WTC11 (cell line): Measurements from ENCODE around the gene GALT.

ENCODE experiments used
- ATF3 ChIP-seq: sonication (generic); formaldehyde crosslinking; conservative IDR thresholded peaks from 2 replicates; pipeline ENCODE4 v1.8.1; 2022; ENCODE audit warnings: mild to moderate bottlenecking, missing genetic modification reagents
- CTCF ChIP-seq: fragments of 200-600 bp; IDR thresholded peaks from 2 replicates; pipeline ENCODE4 v1.8.0; 2022; ENCODE audit warnings: antibody characterized with exemption
- HMGA2 ChIP-seq: fragments of 250-450 bp; sonication (Bioruptor Pico); IDR thresholded peaks from 2 replicates; pipeline ENCODE4 v1.4.0; 2021; ENCODE audit warnings: mild to moderate bottlenecking, moderate library complexity
- JAZF1 ChIP-seq: fragments of 250-450 bp; sonication (Bioruptor Pico); IDR thresholded peaks from 2 replicates; pipeline ENCODE4 v1.9.0; 2021; ENCODE audit warnings: moderate library complexity, mild to moderate bottlenecking, inconsistent platforms
- MAX ChIP-seq: sonication (generic); formaldehyde crosslinking; IDR thresholded peaks from 2 replicates; pipeline ENCODE4 v1.8.0; 2022; ENCODE audit warnings: mild to moderate bottlenecking, missing genetic modification reagents

GRCh38 chr9:34633166-34633565, 13.3 kb upstream of the GALT start:
- TF ChIP-seq CTCF = no peak
- no peak for TF ChIP-seq MAX (CRISPR knock-in tag)
- no peak for TF ChIP-seq JAZF1
- TF ChIP-seq ATF3 (CRISPR knock-in tag) = no peak
- TF ChIP-seq HMGA2 (CRISPR knock-in tag) = no peak
